CD4-positive, alpha-beta T cell treated with Interferon alpha-2 for 1 hour (primary cell): Measurements from ENCODE around the gene MRGPRE.

Source experiments
- DNase-seq, 2 donors: peaks; one replicate each; pipeline ENCODE4 v3.0.0-alpha.2; 2020 to 2022

The MRGPRE gene

GRCh38 chr11:3177931-3178330 lies 54.3 kb downstream of the MRGPRE start:
- DNase-seq: no peak
